ENCODE measurements around the gene KRTAP2-3. TPM values are rescaled to one million over a fixed set of nuclear protein-coding genes. Genes with fewer than 3 reads are reported as not detected.

KRTAP2-3 gene
- total and polyA plus RNA-seq, 8 donors, result not detected

- H3K27ac ChIP-seq, result no peak within 1 kb of the TSS
Observed at GRCh38 chr17:41026715-41027471, 33.0 kb downstream of the KRTAP2-3 start, which contains the start of gene KRTAP1-5. TSS of gene KRTAP1-5 (minus strand) at chr17:41027208. CDS start at chr17:41027155, 53 bp downstream.

DNA sequence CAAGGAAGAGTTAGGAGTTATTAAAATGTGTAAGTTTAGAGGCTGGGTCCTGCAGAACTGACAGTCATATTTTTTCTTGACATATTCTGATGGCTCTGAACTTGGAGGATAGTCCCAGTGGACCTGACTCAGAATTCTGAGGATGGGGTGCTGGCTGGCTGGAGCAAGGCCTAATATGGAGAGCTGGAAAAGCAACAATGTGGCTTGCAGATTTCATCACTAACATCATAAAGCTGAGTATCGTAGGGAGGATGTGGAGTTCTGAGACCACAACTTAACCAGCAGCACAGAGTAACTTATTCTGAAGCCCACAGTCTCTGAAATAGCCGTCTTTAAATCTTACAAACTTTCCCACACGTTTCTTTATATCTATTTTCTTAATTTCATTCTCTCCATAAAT lies 35.2 kb downstream of the KRTAP2-3 start:
- intact Hi-C loops (cut with DNase I; ENCODE audit: low total_unique reads), result no loop called here
- Histone ChIP-seq H3K4me3 (no peak overlapping the region), H3K27ac (no peak overlapping the region), H3K9me3 (peaks cover 0 to 4% (median 0%) of the 10 kb centered on the region in 4 donors), H3K27me3 (peaks cover 0 to 3% (median 0%) of the 10 kb centered on the region in 3 donors), H3K4me1 (no peaks in the 10 kb centered on the region), H3K36me3 (no peaks in the 10 kb centered on the region)
- TF ChIP-seq POLR2AphosphoS5 (IDR thresholded peaks at IDR 0.05) (no peak), CTCF (IDR thresholded peaks at IDR 0.05) (no peak), EP300 (IDR thresholded peaks at IDR 0.05) (no peak), POLR2A (IDR thresholded peaks at IDR 0.05) (no peak)
- WGBS, 5 donors, result 75 to 86% (median 85%) methylated on average over 3 of the region's 3 CpGs
- DNase-seq, result no peak

More at GRCh38 chr17:41026715-41027471, 33.0 kb downstream of the KRTAP2-3 start, which contains the start of gene KRTAP1-5:
- WGBS, 5 donors, result 56 to 73% (median 72%) methylated on average over 9 of the region's 9 CpGs
- Histone ChIP-seq H3K4me3 (no peak within 1 kb of the TSS), H3K27me3 (peaks cover 0 to 4% (median 0%) of the 10 kb centered on the region in 3 donors), H3K9me3 (peaks cover 0 to 2% (median 0%) of the 10 kb centered on the region in 4 donors), H3K4me1 (no peaks in the 10 kb centered on the region), H3K36me3 (no peaks in the 10 kb centered on the region)
- TF ChIP-seq EP300 (IDR thresholded peaks at IDR 0.05), result no peak
- TF ChIP-seq POLR2AphosphoS5 (IDR thresholded peaks at IDR 0.05), result no peak
- no peak for TF ChIP-seq CTCF (IDR thresholded peaks at IDR 0.05)
- TF ChIP-seq POLR2A (IDR thresholded peaks at IDR 0.05), result no peak
- intact Hi-C loops (cut with DNase I; ENCODE audit: low total_unique reads), result no loop called here
- no peak for DNase-seq

DNA sequence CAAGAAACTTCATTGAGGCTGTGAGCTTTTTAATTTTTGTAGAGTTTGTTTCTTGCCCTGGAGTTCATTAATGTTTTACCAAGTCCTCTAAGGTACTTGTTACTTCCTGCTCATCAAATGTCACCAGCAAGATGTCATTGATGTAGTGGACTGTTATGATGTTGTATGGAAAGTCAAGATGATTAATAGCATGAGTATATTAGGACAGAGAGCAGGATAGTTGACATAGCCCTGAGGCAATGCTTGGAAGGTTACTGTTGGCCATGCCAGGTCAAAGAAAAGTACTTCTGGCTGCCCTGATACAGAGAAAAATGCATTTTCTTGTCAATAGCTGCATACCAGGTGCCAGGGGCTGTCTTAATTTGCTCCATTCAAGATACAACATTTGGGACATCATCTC lies 39.6 kb downstream of the KRTAP2-3 start:
- H3K9me3 ChIP-seq, result peaks cover 0 to 4% (median 0%) of the 10 kb centered on the region in 4 donors
- H3K4me3 ChIP-seq, result no peak overlapping the region
- H3K27me3 ChIP-seq, result no peaks in the 10 kb centered on the region
- no peak overlapping the region for H3K27ac ChIP-seq
- intact Hi-C loops (cut with DNase I; ENCODE audit: low total_unique reads), result no loop called here
- no peak for TF ChIP-seq POLR2AphosphoS5 (IDR thresholded peaks at IDR 0.05)
- TF ChIP-seq CTCF (IDR thresholded peaks at IDR 0.05), result no peak
- TF ChIP-seq POLR2A (IDR thresholded peaks at IDR 0.05), result no peak
- no peak for TF ChIP-seq EP300 (IDR thresholded peaks at IDR 0.05)
- H3K4me1 ChIP-seq, result no peaks in the 10 kb centered on the region
- H3K36me3 ChIP-seq, result no peaks in the 10 kb centered on the region
- no peak for DNase-seq

GRCh38 chr17:41019415-41019814 lies 40.5 kb downstream of the KRTAP2-3 start:
- H3K9me3 ChIP-seq, result peaks cover 0 to 4% (median 0%) of the 10 kb centered on the region in 4 donors
- H3K4me1 ChIP-seq, result no peaks in the 10 kb centered on the region
- no peaks in the 10 kb centered on the region for H3K27me3 ChIP-seq
- intact Hi-C loops (cut with DNase I; ENCODE audit: low total_unique reads), result no loop called here
- no peak overlapping the region for H3K4me3 ChIP-seq
- no peak for DNase-seq
- WGBS, 5 donors, result 93 to 98% (median 94%) methylated on average over 3 of the region's 3 CpGs
- H3K36me3 ChIP-seq, result no peaks in the 10 kb centered on the region
- TF ChIP-seq POLR2AphosphoS5 (IDR thresholded peaks at IDR 0.05) (no peak), POLR2A (IDR thresholded peaks at IDR 0.05) (no peak), EP300 (IDR thresholded peaks at IDR 0.05) (no peak), CTCF (IDR thresholded peaks at IDR 0.05) (no peak)
- no peak overlapping the region for H3K27ac ChIP-seq
